HCT116 (cell line): ENCODE measurements around the gene MACROD1. TPM values are rescaled to one million over a fixed set of nuclear protein-coding genes. Genes with fewer than 3 reads are reported as not detected.

Experiments used
- ATAC-seq: fragments of 200-7000 bp; cut with Tn5 transposase; 2 replicates; pipeline ENCODE4 v1.9.1; 2020; ENCODE audit warnings: mild to moderate bottlenecking, moderate library complexity
- BruUV-seq: library from RNA; stranded (reverse); fragments of 400-500 nt; replicated peaks from 2 replicates; lab custom pipeline; 2021; lab: Mats Ljungman, UMichigan
- CTCF ChIA-PET: fragments of 300-600 bp; sonication (Branson Sonifier 250); formaldehyde crosslinking; loops from one replicate; lab custom pipeline; 2021; ENCODE audit warnings: antibody characterized with exemption; lab: Charles Lee
- POLR2A ChIA-PET: fragments of 300-600, 350-600 bp; sonication (Branson Sonifier 250); formaldehyde crosslinking; loops from one replicate; lab custom pipeline; 2021; ENCODE audit warnings: antibody characterized with exemption; lab: Charles Lee
- RAD21 ChIA-PET, 2 experiments: fragments of 300-600 bp; sonication (Branson Sonifier 250); formaldehyde crosslinking; loops; one replicate each; lab custom pipeline; 2023; ENCODE audit warnings: low total read pairs in 2 of 2; ENCODE audit not compliant: uncharacterized antibody in 2 of 2, unreplicated experiment in 2 of 2, low non-redundant PET in 1 of 2; lab: Charles Lee
- DNase-seq: peaks from one replicate; pipeline ENCODE4 v3.0.0-alpha.2; 2010; ENCODE audit warnings: low read depth, low spot score
- H2AFZ ChIP-seq: fragments of 200-600 bp; shearing (Covaris generic), sonication (generic); 2 replicates; pipeline ENCODE4 v1.6.1; 2017; ENCODE audit warnings: low read depth, mixed run types, mixed read lengths, antibody characterized with exemption, low read length; ENCODE audit not compliant: poor library complexity, severe bottlenecking
- H3K27ac ChIP-seq: 2 replicates; pipeline ENCODE4 v1.5.1; 2012; ENCODE audit warnings: low read depth, low read length
- H3K27me3 ChIP-seq: fragments of 200-600 bp; sonication (generic); 2 replicates; pipeline ENCODE4 v1.6.1; 2016; ENCODE audit warnings: mixed run types, low read length, mixed read lengths; ENCODE audit not compliant: insufficient read depth
- H3K36me3 ChIP-seq, 2 experiments: fragments of 200-500 bp in 1 of 2; fragments of 200-600 bp in 1 of 2; sonication (Bioruptor generic) in 1 of 2; sonication (generic) in 1 of 2; 2 replicates each; pipeline versions ENCODE4 v1.5.1 to v1.6.1; 2014 to 2016; ENCODE audit warnings: low read length in 2 of 2, inconsistent platforms in 1 of 2, mixed read lengths in 1 of 2, mixed run types in 1 of 2; ENCODE audit not compliant: insufficient read depth in 2 of 2, control insufficient read depth in 1 of 2
- H3K4me1 ChIP-seq, 2 experiments: fragments of 200-600 bp in 1 of 2; sonication (generic) in 1 of 2; 2 replicates each; pipeline versions ENCODE4 v1.5.1 to v1.6.1; 2012 to 2017; ENCODE audit warnings: low read length in 2 of 2, inconsistent platforms in 1 of 2, mild to moderate bottlenecking in 1 of 2, mixed read lengths in 1 of 2, mixed run types in 1 of 2, moderate library complexity in 1 of 2; ENCODE audit not compliant: insufficient read depth in 2 of 2, control insufficient read depth in 1 of 2
- H3K4me2 ChIP-seq: fragments of 200-600 bp; sonication (generic); 2 replicates; pipeline ENCODE4 v1.6.1; 2017; ENCODE audit warnings: mixed run types, low read length, mixed read lengths
- H3K4me3 ChIP-seq, 2 experiments: fragments of 200-600 bp in 1 of 2; sonication (generic) in 1 of 2; replicated peaks in 1 of 2; 2 replicates each; pipeline ENCODE4 v1.5.1; 2011 to 2016; ENCODE audit warnings: low read length in 2 of 2, control low read depth in 1 of 2, low read depth in 1 of 2, mild to moderate bottlenecking in 1 of 2, mixed read lengths in 1 of 2, mixed run types in 1 of 2
- H3K79me2 ChIP-seq: fragments of 200-600 bp; sonication (generic); 2 replicates; pipeline ENCODE4 v1.6.1; 2017; ENCODE audit warnings: mild to moderate bottlenecking, mixed run types, low read length, moderate library complexity, mixed read lengths; ENCODE audit not compliant: insufficient read depth
- H3K9ac ChIP-seq: fragments of 200-600 bp; sonication (generic); 2 replicates; pipeline ENCODE4 v1.6.1; 2016; ENCODE audit warnings: low read length, mixed read lengths
- H3K9me2 ChIP-seq: fragments of 200-600 bp; sonication (generic), shearing (Covaris generic); 2 replicates; pipeline ENCODE4 v1.6.1; 2017; ENCODE audit warnings: mixed run types, mild to moderate bottlenecking, moderate library complexity; ENCODE audit not compliant: insufficient read depth
- H3K9me3 ChIP-seq, 2 experiments: fragments of 200-500 bp in 1 of 2; fragments of 200-600 bp in 1 of 2; sonication (Bioruptor generic) in 1 of 2; sonication (generic) in 1 of 2; 2 replicates each; pipeline ENCODE4 v1.6.1; 2014 to 2017; ENCODE audit warnings: low read length in 2 of 2, mixed read lengths in 2 of 2, inconsistent platforms in 1 of 2, low read depth in 1 of 2, mild to moderate bottlenecking in 1 of 2, mixed run types in 1 of 2, moderate library complexity in 1 of 2; ENCODE audit not compliant: control insufficient read depth in 1 of 2, insufficient read depth in 1 of 2
- H4K20me1 ChIP-seq: fragments of 200-600 bp; sonication (generic), shearing (Covaris generic); 2 replicates; pipeline ENCODE4 v1.6.1; 2017; ENCODE audit warnings: mixed run types, mild to moderate bottlenecking, moderate library complexity; ENCODE audit not compliant: insufficient read depth
- CTCF ChIP-seq, 3 experiments: fragments of 200-600 bp in 1 of 3; sonication (generic) in 1 of 3; IDR thresholded peaks in 2 of 3; conservative IDR thresholded peaks in 1 of 3; 2 replicates each; pipeline ENCODE4 v1.5.1; 2012 to 2017; ENCODE audit warnings: low read depth in 2 of 3, low read length in 2 of 3, antibody characterized with exemption in 1 of 3, borderline replicate concordance in 1 of 3, control low read depth in 1 of 3, mild to moderate bottlenecking in 1 of 3, mixed read lengths in 1 of 3, mixed run types in 1 of 3, moderate library complexity in 1 of 3; ENCODE audit not compliant: insufficient read depth in 1 of 3
- EZH2 ChIP-seq: fragments of 200-600 bp; sonication (generic); IDR thresholded peaks from 2 replicates; pipeline ENCODE4 v1.6.1; 2017; ENCODE audit warnings: antibody characterized with exemption, mixed run types
- FOSL1 ChIP-seq: IDR thresholded peaks from 2 replicates; pipeline ENCODE4 v1.6.1; 2012; ENCODE audit warnings: low read depth
- MAX ChIP-seq: IDR thresholded peaks from 2 replicates; pipeline ENCODE4 v1.6.1; 2012
- POLR2A ChIP-seq: IDR thresholded peaks from 2 replicates; pipeline ENCODE4 v1.7.0; 2011; ENCODE audit warnings: borderline replicate concordance; ENCODE audit not compliant: insufficient read depth, insufficient read length; ENCODE audit errors: extremely low read depth
- RAD21 ChIP-seq: IDR thresholded peaks from 2 replicates; pipeline ENCODE4 v1.6.1; 2012; ENCODE audit warnings: low read depth, mild to moderate bottlenecking
- SIN3A ChIP-seq: IDR thresholded peaks from 2 replicates; pipeline ENCODE4 v1.6.1; 2012; ENCODE audit warnings: low read depth
- SP1 ChIP-seq: IDR thresholded peaks from 2 replicates; pipeline ENCODE4 v1.6.1; 2012; ENCODE audit warnings: low read depth
- SRF ChIP-seq: IDR thresholded peaks from 2 replicates; pipeline ENCODE4 v1.6.1; 2012; ENCODE audit warnings: low read depth
- TCF7L2 ChIP-seq: IDR thresholded peaks from 2 replicates; pipeline ENCODE4 v1.7.0; 2011; ENCODE audit warnings: borderline replicate concordance, inconsistent platforms; ENCODE audit not compliant: insufficient read depth, insufficient read length; ENCODE audit errors: extremely low read depth
- ZFX ChIP-seq: fragments of 450-650 bp; IDR thresholded peaks from 2 replicates; pipeline ENCODE4 v1.6.1; 2017
- ZNF274 ChIP-seq: fragments of 200-500 bp; sonication (Bioruptor generic); IDR thresholded peaks from 2 replicates; pipeline ENCODE4 v1.6.1; 2014; ENCODE audit warnings: mild to moderate bottlenecking, low read depth, low read length, inconsistent platforms
- intact Hi-C: fragments of 100-400 bp; cut with micrococcal nuclease; formaldehyde crosslinking; loops from 2 replicates; pipeline ENCODE4 v1.10.0; 2022
- total RNA-seq: library from RNA; stranded (reverse); gene quantifications from one replicate; pipeline ENCODE4 v1.2.1, GENCODE V29; 2021; ENCODE audit not compliant: unreplicated experiment

The MACROD1 gene
- total RNA-seq, 1 experiment from 2014 or later = 61.1 TPM

- ATAC-seq = no peak
- Histone ChIP-seq H3K27ac (no peak overlapping the region), H3K27me3 (no peaks in the 10 kb centered on the region), H3K4me1 (peaks cover 7 to 20% of the 10 kb centered on the region in 2 experiments), H3K9me2 (no peaks in the 10 kb centered on the region), H3K4me3 (no peak overlapping the region), H3K9me3 (no peaks in the 10 kb centered on the region), H3K79me2 (0 out of 2 replicates have a peak, but pooled peaks cover 3% of the 10 kb centered on the region), H3K9ac (no peak overlapping the region), H3K4me2 (no peak overlapping the region), H3K36me3 (peaks cover 5 to 12% of the 10 kb centered on the region in 2 experiments; a peak in 3 of 4 replicates), H4K20me1 (no peaks in the 10 kb centered on the region), H2AFZ (no peak overlapping the region)
- no peak for DNase-seq
- RAD21 ChIA-PET = no interaction called here
- POLR2A ChIA-PET = no interaction called here
- CTCF ChIA-PET = no interaction called here
- BruUV-seq = no TSS peak
- intact Hi-C loops = loop anchor here (10.0 kb wide), 1 partner anchor 143 kb away; no protein-coding TSS in a partner anchor
- no peak for TF ChIP-seq SP1
- TF ChIP-seq RAD21 = no peak
- TF ChIP-seq ZNF274 = no peak
- TF ChIP-seq EZH2 = no peak
- TF ChIP-seq FOSL1 = no peak
- TF ChIP-seq SRF = no peak
Measured at GRCh38 chr11:64001484-64002420, 164.2 kb downstream of the MACROD1 start.

- no peak overlapping the region for H3K9ac ChIP-seq
- no peak for TF ChIP-seq SRF
- TF ChIP-seq CTCF (IDR thresholded peaks at IDR 0.05 in 2 of 3, conservative IDR thresholded peaks at IDR 0.05 in 1 of 3; ENCODE audit: borderline replicate concordance in 1 of 3, insufficient read depth in 1 of 3, low read depth in 2 of 3, low read length in 2 of 3) = no peak
- no peak for TF ChIP-seq MAX
- TF ChIP-seq SIN3A = no peak
- no peak for TF ChIP-seq EZH2
- TF ChIP-seq TCF7L2 = no peak
- no peak for TF ChIP-seq POLR2A
- TF ChIP-seq ZNF274 = no peak
- TF ChIP-seq ZFX = no peak
- no peak overlapping the region for H3K4me2 ChIP-seq
- CTCF ChIA-PET = interaction anchor here (1.6 kb wide), 1 partner anchor 7 kb away, joined by 3 read pairs; no protein-coding TSS in a partner anchor
- DNase-seq (no peak), ATAC-seq (no peak)
- no peaks in the 10 kb centered on the region for H3K9me3 ChIP-seq
- no peaks in the 10 kb centered on the region for H3K27me3 ChIP-seq
- BruUV-seq = no TSS peak
- POLR2A ChIA-PET = no interaction called here
- intact Hi-C loops = loop anchor here (10.0 kb wide), 1 partner anchor 144 kb away; no protein-coding TSS in a partner anchor
- H3K4me1 ChIP-seq = peaks cover 0 to 11% of the 10 kb centered on the region in 2 experiments; a peak in 1 of 4 replicates
- RAD21 ChIA-PET = no interaction called here
- no peaks in the 10 kb centered on the region for H4K20me1 ChIP-seq
- 0 out of 2 replicates have a peak, but pooled peaks cover 3% of the 10 kb centered on the region for H3K79me2 ChIP-seq
- H3K27ac ChIP-seq = no peak overlapping the region; the same call in 1 of the 2 replicates
- no peak overlapping the region for H2AFZ ChIP-seq
- H3K9me2 ChIP-seq = no peaks in the 10 kb centered on the region
- no peak overlapping the region for H3K4me3 ChIP-seq
- peaks cover 5 to 20% of the 10 kb centered on the region in 2 experiments; a peak in 3 of 4 replicates for H3K36me3 ChIP-seq
Measured at GRCh38 chr11:64000740-64001483, 165.0 kb downstream of the MACROD1 start.
